ENCODE measurements around the gene ERRFI1.

The ERRFI1 gene

GRCh38 chr1:8018492-8019228, 7.4 kb downstream of the ERRFI1 start:
- Histone ChIP-seq H3K9me3 (ENCODE audit: control insufficient read depth, insufficient read depth, low read length) (no peaks in the 10 kb centered on the region), H3K9ac (ENCODE audit: low read depth, low read length) (no peak overlapping the region), H3K4me1 (ENCODE audit: insufficient read depth, low read length) (peaks cover 71% of the 10 kb centered on the region), H3K36me3 (ENCODE audit: insufficient read depth, low read length) (peaks cover 10% of the 10 kb centered on the region)

DNA sequence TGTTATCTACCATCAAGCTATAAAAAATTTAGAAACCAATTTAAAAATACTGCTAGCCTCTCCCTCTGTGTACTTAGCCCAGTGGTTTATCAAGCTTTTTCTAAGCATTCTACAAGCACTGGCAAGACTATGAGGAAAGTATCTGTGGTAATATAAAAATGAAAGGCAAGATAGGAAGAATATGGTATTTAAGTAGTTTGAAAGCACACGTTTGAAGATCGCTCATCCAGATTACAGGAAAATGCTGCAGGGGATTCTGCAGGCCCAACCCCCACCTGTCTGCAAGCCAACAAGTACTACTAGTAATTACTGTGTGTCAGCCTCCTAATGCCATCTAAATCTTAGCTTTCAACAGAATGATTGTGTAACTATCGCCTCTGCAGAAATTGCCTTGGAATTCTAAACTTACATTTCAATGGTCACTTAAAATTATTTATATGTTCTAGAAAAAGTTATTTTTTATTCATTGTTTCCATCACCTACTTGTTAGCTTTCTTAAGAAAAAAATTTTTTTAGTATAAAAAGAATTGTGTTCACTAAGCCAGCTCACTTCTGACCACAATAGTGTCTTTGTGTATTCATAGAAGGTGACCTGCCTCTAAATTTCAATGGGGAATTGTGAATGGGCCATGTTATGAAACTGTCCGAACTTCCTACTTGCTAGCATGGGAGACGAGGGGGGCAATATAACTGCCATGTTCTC, 8.5 kb downstream of the ERRFI1 start:
- no peak overlapping the region for H3K9ac ChIP-seq (ENCODE audit: low read depth, low read length)
- H3K36me3 ChIP-seq (ENCODE audit: insufficient read depth, low read length): peaks cover 14% of the 10 kb centered on the region
- no peaks in the 10 kb centered on the region for H3K9me3 ChIP-seq (ENCODE audit: control insufficient read depth, insufficient read depth, low read length)
- peaks cover 60% of the 10 kb centered on the region for H3K4me1 ChIP-seq (ENCODE audit: insufficient read depth, low read length)

- H3K4me1 ChIP-seq (ENCODE audit: insufficient read depth, low read length): peaks cover 53% of the 10 kb centered on the region
- H3K36me3 ChIP-seq (ENCODE audit: insufficient read depth, low read length): peaks cover 19% of the 10 kb centered on the region
- H3K9me3 ChIP-seq (ENCODE audit: control insufficient read depth, insufficient read depth, low read length): no peaks in the 10 kb centered on the region
- H3K9ac ChIP-seq (ENCODE audit: low read depth, low read length): no peak overlapping the region
Observed at GRCh38 chr1:8016895-8017241, 9.2 kb downstream of the ERRFI1 start.

DNA sequence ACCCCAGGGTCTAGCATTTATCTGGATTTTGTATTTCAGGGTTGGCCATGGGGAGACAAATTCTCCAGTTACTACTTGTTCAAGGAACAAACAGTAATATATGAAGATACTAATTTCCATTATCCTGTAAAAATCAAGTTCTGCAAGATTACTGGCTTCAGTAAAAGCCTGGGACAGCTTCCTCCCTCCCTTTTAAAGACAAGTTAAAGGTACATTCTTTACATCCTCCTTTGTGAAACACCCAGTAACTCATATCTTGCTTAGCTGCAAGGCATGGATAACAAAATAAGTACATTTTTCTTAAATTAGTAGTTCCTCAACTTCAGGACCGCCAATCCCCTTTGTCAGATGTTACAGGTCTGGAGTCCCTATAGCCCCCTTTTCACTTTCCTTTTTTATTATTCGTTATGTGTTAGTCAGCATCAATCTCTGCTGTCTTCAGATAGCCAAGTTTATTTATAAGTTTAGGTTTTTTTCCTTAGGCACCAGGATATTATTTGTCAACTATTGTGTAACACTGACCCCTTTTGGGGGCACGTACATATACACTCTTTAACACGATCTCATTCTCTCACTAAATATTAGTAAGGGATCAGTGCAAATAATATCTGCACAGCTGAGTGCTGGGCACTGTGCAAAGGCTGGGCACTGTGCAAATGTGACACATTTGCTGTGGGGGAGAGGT, 9.8 kb downstream of the ERRFI1 start:
- peaks cover 48% of the 10 kb centered on the region for H3K4me1 ChIP-seq (ENCODE audit: insufficient read depth, low read length)
- H3K36me3 ChIP-seq (ENCODE audit: insufficient read depth, low read length): peaks cover 20% of the 10 kb centered on the region
- no peak overlapping the region for H3K9ac ChIP-seq (ENCODE audit: low read depth, low read length)
- no peaks in the 10 kb centered on the region for H3K9me3 ChIP-seq (ENCODE audit: control insufficient read depth, insufficient read depth, low read length)

GRCh38 chr1:8015809-8016165, 10.3 kb downstream of the ERRFI1 start:
- peaks cover 24% of the 10 kb centered on the region for H3K36me3 ChIP-seq (ENCODE audit: insufficient read depth, low read length)
- H3K4me1 ChIP-seq (ENCODE audit: insufficient read depth, low read length): peaks cover 48% of the 10 kb centered on the region
- no peak overlapping the region for H3K9ac ChIP-seq (ENCODE audit: low read depth, low read length)

GRCh38 chr1:8015036-8015808, 10.9 kb downstream of the ERRFI1 start:
- no peaks in the 10 kb centered on the region for H3K9me3 ChIP-seq (ENCODE audit: control insufficient read depth, insufficient read depth, low read length)
- H3K36me3 ChIP-seq (ENCODE audit: insufficient read depth, low read length): peaks cover 28% of the 10 kb centered on the region
- no peak overlapping the region for H3K9ac ChIP-seq (ENCODE audit: low read depth, low read length)
- H3K4me1 ChIP-seq (ENCODE audit: insufficient read depth, low read length): peaks cover 47% of the 10 kb centered on the region

More at GRCh38 chr1:8015809-8016165, 10.3 kb downstream of the ERRFI1 start:
- H3K9me3 ChIP-seq (ENCODE audit: control insufficient read depth, insufficient read depth, low read length): no peaks in the 10 kb centered on the region

- Histone ChIP-seq H3K9ac (ENCODE audit: low read depth, low read length) (no peak overlapping the region), H3K9me3 (ENCODE audit: control insufficient read depth, insufficient read depth, low read length) (no peaks in the 10 kb centered on the region), H3K4me1 (ENCODE audit: insufficient read depth, low read length) (peaks cover 40% of the 10 kb centered on the region), H3K36me3 (ENCODE audit: insufficient read depth, low read length) (peaks cover 28% of the 10 kb centered on the region)
Observed at GRCh38 chr1:8014381-8014988, 11.6 kb downstream of the ERRFI1 start.

DNA sequence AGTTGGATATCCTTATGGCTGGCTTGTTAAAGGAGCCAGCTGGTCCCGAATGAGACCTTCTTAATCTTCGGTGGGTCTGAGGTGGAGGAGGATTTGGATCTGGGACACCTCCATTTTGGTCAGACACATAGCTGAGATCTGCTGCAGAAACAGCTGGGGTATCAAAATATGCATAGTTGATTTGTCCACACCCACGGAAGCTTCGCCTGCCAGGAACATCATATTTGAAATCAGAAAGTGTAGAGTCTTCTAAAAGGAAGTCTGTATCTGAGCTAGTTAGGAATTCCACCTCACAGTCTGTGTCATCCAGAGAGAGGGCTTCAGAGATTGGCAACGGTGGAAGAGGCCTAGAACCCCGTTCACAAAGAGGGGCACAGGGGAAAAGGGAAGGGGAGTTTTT, 12.3 kb downstream of the ERRFI1 start:
- Histone ChIP-seq H3K4me1 (ENCODE audit: insufficient read depth, low read length) (peaks cover 33% of the 10 kb centered on the region), H3K36me3 (ENCODE audit: insufficient read depth, low read length) (peaks cover 28% of the 10 kb centered on the region)

DNA sequence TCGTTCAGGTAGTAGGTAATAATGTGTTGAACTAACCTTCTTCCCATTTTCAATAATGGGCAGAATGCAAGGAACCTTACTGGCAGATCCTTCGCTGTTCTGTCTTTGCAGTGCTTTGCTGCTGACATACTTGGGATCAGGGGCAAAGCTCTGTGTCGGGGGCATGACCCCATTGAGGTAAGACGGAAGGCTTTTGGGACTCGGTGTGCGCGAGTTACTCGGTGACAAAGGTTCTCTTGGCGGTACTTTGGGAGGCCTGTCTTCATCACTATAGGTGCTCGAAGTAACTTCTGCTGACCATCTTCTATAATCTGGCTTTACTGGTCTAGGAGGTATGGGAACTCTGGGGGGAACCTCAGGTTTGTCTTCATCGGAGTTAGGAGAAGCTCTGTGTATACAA, 12.7 kb downstream of the ERRFI1 start:
- peaks cover 28% of the 10 kb centered on the region for H3K36me3 ChIP-seq (ENCODE audit: insufficient read depth, low read length)
- peaks cover 29% of the 10 kb centered on the region for H3K4me1 ChIP-seq (ENCODE audit: insufficient read depth, low read length)

More for the DNA sequence above, 12.3 kb downstream of the ERRFI1 start:
- Histone ChIP-seq H3K9ac (ENCODE audit: low read depth, low read length) (no peak overlapping the region), H3K9me3 (ENCODE audit: control insufficient read depth, insufficient read depth, low read length) (no peaks in the 10 kb centered on the region)

GRCh38 chr1:8012955-8013354, 13.2 kb downstream of the ERRFI1 start:
- H3K4me1 ChIP-seq (ENCODE audit: insufficient read depth, low read length): peaks cover 25% of the 10 kb centered on the region
- H3K36me3 ChIP-seq (ENCODE audit: insufficient read depth, low read length): peaks cover 28% of the 10 kb centered on the region
- no peaks in the 10 kb centered on the region for H3K9me3 ChIP-seq (ENCODE audit: control insufficient read depth, insufficient read depth, low read length)
- H3K9ac ChIP-seq (ENCODE audit: low read depth, low read length): no peak overlapping the region

More for the DNA sequence above, 12.7 kb downstream of the ERRFI1 start:
- H3K9me3 ChIP-seq (ENCODE audit: control insufficient read depth, insufficient read depth, low read length): no peaks in the 10 kb centered on the region
- H3K9ac ChIP-seq (ENCODE audit: low read depth, low read length): no peak overlapping the region

DNA sequence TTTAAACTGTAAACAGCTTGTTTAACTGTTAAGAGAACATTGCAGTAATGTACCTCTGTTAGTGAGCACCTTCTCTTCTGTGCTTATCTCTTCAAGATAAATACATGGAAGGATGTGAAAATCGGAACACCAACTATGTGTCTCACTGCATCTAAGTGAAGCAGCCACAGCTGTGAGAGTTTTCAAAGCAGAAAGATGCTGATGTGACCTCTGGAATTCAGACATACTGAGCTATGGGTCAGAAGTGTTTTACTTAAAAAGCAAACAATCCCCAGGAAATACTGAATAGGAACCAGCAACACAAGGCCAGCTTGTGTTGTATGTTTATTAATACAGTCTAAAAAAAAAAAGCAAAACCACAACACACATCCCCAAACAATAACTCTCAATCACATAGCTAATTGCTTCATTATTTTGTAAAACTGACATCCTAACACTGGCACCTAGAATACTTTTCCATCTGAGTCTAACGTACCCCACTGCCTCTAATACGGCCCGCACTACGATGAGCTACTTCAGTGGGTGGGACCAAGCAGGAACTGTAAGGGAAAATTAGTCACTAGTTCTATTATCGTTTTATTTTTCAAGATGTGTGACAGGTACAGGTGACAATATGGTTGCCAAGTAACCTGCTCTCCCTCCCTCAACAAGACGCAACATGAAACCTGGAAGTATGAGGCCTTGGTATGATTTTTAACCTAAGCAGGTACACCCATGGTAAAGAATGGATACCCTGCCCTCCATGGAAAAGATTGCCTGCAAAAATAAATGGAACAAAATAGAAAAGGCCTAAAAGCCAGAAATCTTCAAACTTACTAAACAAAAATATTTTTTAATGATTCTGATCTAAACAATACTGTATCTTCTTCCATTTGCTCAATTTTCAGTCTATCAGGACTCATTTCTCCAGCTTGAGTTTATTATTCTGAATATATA, 13.9 kb downstream of the ERRFI1 start:
- peaks cover 17% of the 10 kb centered on the region for H3K4me1 ChIP-seq (ENCODE audit: insufficient read depth, low read length)
- H3K9ac ChIP-seq (ENCODE audit: low read depth, low read length): no peak overlapping the region
- no peaks in the 10 kb centered on the region for H3K9me3 ChIP-seq (ENCODE audit: control insufficient read depth, insufficient read depth, low read length)
- peaks cover 28% of the 10 kb centered on the region for H3K36me3 ChIP-seq (ENCODE audit: insufficient read depth, low read length)

DNA sequence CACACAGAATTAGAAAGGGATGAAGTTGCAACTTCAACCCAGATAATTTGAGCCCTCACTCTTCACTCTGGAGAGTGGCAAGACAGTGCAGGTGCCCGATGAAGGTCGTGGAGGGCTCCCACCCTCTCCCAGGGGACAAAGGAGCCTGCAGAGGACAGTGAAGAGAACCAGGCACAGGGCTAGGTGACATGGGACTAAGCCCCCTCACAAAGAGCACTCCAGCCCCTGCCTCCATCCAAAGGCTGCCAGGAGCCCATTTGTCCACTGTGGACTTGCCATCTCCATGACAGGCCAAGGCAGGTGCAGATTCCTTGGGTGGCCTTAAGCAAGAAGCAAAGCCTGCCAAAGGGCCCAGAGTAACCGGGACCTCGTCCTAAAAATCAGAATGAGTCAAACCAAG, 15.1 kb downstream of the ERRFI1 start:
- Histone ChIP-seq H3K9ac (ENCODE audit: low read depth, low read length) (no peak overlapping the region), H3K9me3 (ENCODE audit: control insufficient read depth, insufficient read depth, low read length) (no peaks in the 10 kb centered on the region), H3K4me1 (ENCODE audit: insufficient read depth, low read length) (peaks cover 16% of the 10 kb centered on the region), H3K36me3 (ENCODE audit: insufficient read depth, low read length) (peaks cover 28% of the 10 kb centered on the region)

DNA sequence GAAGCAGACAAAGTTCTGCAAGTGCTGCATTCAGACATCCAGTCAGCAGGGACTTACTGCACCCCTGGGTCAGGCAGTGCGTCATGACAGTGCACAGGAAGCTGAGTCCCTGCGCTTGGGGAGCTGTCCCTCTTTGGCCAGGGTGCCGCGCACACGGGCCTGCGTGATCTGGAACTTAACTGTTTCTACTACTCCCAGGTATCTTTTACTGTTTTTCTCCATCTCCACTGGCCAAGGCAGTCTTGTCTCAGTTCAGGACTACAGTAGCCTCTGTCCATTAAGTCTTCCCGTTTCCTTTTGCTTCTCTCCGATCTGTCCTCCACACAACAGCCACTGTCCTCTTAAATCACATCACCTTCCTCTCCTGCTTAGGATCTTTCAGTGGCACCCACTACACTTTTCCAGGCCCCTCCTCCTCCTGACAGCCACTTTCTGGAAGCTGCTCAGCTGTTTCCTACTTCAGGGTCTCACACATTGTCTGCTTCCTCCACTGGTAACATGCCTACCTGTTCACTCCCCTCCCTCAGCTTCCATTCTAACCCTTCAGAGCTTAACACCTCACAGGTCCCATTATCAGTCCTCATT, 15.9 kb downstream of the ERRFI1 start:
- Histone ChIP-seq H3K4me1 (ENCODE audit: insufficient read depth, low read length) (peaks cover 12% of the 10 kb centered on the region), H3K36me3 (ENCODE audit: insufficient read depth, low read length) (peaks cover 28% of the 10 kb centered on the region), H3K9ac (ENCODE audit: low read depth, low read length) (no peak overlapping the region), H3K9me3 (ENCODE audit: control insufficient read depth, insufficient read depth, low read length) (no peaks in the 10 kb centered on the region)
